Kidney (tissue), 14 donors: ENCODE measurements around the gene SLC9A3. TPM values are rescaled to one million over a fixed set of nuclear protein-coding genes. Genes with fewer than 3 reads are reported as not detected.

Experiments
- DNase-seq, 5 donors: peaks; one replicate each; pipeline ENCODE4 v3.0.0-alpha.2; 2013 to 2020
- FAIRE-seq: peaks from 2 replicates; lab custom pipeline; 2012; peaks lifted over from hg19 to GRCh38; lab: Jason Lieb, UNC
- H3K27ac ChIP-seq, 2 donors: one replicate each; pipeline ENCODE4 v1.7.0; 2013; ENCODE audit warnings: low read depth in 2 of 2, low read length in 2 of 2, inconsistent platforms in 1 of 2
- H3K27me3 ChIP-seq: one replicate; pipeline ENCODE4 v1.7.1; 2013; ENCODE audit warnings: low read length, inconsistent platforms; ENCODE audit not compliant: control insufficient read depth, insufficient read depth
- H3K36me3 ChIP-seq, 3 donors: one replicate each; pipeline versions ENCODE4 v1.7.0 to v1.7.1; 2013; ENCODE audit warnings: low read length in 3 of 3, control low read depth in 1 of 3, inconsistent platforms in 1 of 3; ENCODE audit not compliant: insufficient read depth in 3 of 3, control insufficient read depth in 2 of 3
- H3K4me1 ChIP-seq, 3 donors: one replicate each; pipeline versions ENCODE4 v1.7.0 to v1.7.1; 2013; ENCODE audit warnings: low read length in 3 of 3, inconsistent platforms in 1 of 3, low read depth in 1 of 3; ENCODE audit not compliant: control insufficient read depth in 2 of 3, insufficient read depth in 2 of 3
- H3K4me3 ChIP-seq, 3 donors: one replicate each; pipeline versions ENCODE4 v1.7.0 to v1.8.1; 2013; ENCODE audit warnings: low read length in 3 of 3, control low read depth in 1 of 3, inconsistent platforms in 1 of 3
- H3K9ac ChIP-seq, 3 donors: one replicate each; pipeline versions ENCODE4 v1.7.0 to v1.7.1; 2013; ENCODE audit warnings: low read length in 3 of 3, control low read depth in 1 of 3, inconsistent platforms in 1 of 3
- H3K9me3 ChIP-seq, 3 donors: one replicate each; pipeline versions ENCODE4 v1.7.0 to v1.7.1; 2013; ENCODE audit warnings: low read length in 3 of 3, control low read depth in 1 of 3, inconsistent platforms in 1 of 3; ENCODE audit not compliant: control insufficient read depth in 2 of 3, insufficient read depth in 1 of 3
- intact Hi-C: fragments of 100-400 bp; cut with DNase I; formaldehyde crosslinking; loops from one replicate; pipeline ENCODE4 v1.11.1; 2022
- polyA plus RNA-seq: library from polyadenylated mRNA; stranded (reverse); fragments of 350-450 nt; fragmentation: Illumina TruSeq; extraction: RNeasy Lipid Tissue Mini Kit (QIAGEN cat#74804); gene quantifications from one replicate; pipeline ENCODE4 v1.2.3, GENCODE V29; 2014; ENCODE audit warnings: low read depth, low replicate concordance; ENCODE audit not compliant: insufficient read depth
- total RNA-seq: library from RNA; stranded (reverse); fragmentation: NEBNext Ultra II Directional; extraction: Animal tissue kit (Norgen Biotek cat#: 25700); gene quantifications from one replicate; pipeline ENCODE4 v1.2.1, GENCODE V29; 2021
- TF ChIP-seq, protein P1 (sequence below): IDR thresholded peaks from 3 replicates; pipeline ENCODE4 v1.5.1; 2012; ENCODE audit warnings: mild to moderate bottlenecking, moderate library complexity, borderline replicate concordance; ENCODE audit not compliant: insufficient read depth; ENCODE audit errors: extremely low read depth
- donor health status: control.
- donor health status: control.
- donor health status: control.
- donor health status: control.
- donor health status: control.
- donor health status: DM: yes; HTN: yes; CAD: no.
- donor health status: Normal renal cell carcinoma (clear cell type).

Gene SLC9A3
- total and polyA plus RNA-seq, 2 donors from 2014 or later: 10.5 to 36.9 TPM

- DNase-seq (peak in 1 of 5 donors; percentile 57), FAIRE-seq (no peak)
- Histone ChIP-seq H3K4me3 (no peak overlapping the region), H3K4me1 (no peaks in the 10 kb centered on the region), H3K27me3 (no peaks in the 10 kb centered on the region), H3K9me3 (peaks cover 0 to 9% (median 3%) of the 10 kb centered on the region in 3 donors), H3K36me3 (peaks cover 6 to 45% (median 20%) of the 10 kb centered on the region in 3 donors), H3K9ac (no peak overlapping the region), H3K27ac (no peak overlapping the region)
- intact Hi-C loops: no loop called here
- TF ChIP-seq, protein P1, sequence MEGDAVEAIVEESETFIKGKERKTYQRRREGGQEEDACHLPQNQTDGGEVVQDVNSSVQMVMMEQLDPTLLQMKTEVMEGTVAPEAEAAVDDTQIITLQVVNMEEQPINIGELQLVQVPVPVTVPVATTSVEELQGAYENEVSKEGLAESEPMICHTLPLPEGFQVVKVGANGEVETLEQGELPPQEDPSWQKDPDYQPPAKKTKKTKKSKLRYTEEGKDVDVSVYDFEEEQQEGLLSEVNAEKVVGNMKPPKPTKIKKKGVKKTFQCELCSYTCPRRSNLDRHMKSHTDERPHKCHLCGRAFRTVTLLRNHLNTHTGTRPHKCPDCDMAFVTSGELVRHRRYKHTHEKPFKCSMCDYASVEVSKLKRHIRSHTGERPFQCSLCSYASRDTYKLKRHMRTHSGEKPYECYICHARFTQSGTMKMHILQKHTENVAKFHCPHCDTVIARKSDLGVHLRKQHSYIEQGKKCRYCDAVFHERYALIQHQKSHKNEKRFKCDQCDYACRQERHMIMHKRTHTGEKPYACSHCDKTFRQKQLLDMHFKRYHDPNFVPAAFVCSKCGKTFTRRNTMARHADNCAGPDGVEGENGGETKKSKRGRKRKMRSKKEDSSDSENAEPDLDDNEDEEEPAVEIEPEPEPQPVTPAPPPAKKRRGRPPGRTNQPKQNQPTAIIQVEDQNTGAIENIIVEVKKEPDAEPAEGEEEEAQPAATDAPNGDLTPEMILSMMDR: no peak
Observed at GRCh38 chr5:456351-457194, 67.7 kb downstream of the SLC9A3 start.

DNA sequence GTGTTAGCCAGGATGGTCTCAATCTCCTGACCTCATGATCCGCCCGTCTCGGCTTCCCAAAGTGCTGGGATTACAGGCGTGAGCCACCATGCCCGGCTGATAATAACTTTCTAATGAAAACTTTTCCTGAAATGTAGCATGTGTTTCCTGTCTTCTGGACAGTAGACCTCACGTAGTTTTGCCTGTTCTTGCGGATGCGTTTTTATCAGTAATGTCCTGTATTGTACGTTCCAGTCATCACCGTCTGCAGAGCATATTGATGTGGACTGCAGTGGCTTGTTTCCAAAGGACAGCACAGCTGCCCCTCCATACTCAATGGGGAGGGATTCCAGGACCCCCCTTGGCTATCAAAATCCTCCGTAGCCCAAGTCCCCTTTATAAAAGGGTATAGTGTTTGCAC, 68.4 kb downstream of the SLC9A3 start:
- Histone ChIP-seq H3K36me3 (peaks cover 8 to 45% (median 18%) of the 10 kb centered on the region in 3 donors), H3K4me1 (no peaks in the 10 kb centered on the region), H3K27me3 (no peaks in the 10 kb centered on the region), H3K9ac (no peak overlapping the region), H3K4me3 (no peak overlapping the region), H3K27ac (no peak overlapping the region), H3K9me3 (peaks cover 2 to 10% (median 3%) of the 10 kb centered on the region in 3 donors)
- DNase-seq (no peak), FAIRE-seq (no peak)
- intact Hi-C loops: no loop called here
- TF ChIP-seq, protein P1: no peak

DNA sequence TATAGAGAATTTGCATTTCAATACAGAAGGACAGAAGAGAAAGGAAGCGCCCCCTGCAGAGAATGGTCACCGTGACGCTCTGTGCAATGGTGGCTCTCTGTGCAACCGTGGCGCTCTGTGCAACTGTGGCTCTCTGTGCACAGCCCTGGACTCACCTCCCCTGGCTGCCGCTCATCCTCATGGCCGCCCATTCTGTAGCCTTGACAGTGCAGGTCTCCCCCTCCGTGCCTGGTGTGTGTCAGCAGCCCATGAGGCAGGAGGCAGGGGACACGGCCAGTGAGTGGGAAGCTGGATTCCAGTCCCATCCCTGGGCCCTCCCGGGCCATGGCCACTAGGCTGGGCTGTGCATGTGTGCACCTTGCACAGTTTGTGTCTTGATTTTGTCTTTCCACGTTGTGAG, 69.3 kb downstream of the SLC9A3 start:
- TF ChIP-seq, protein P1: no peak
- peaks cover 2 to 10% (median 3%) of the 10 kb centered on the region in 3 donors for H3K9me3 ChIP-seq
- H3K27ac ChIP-seq: no peak overlapping the region
- H3K27me3 ChIP-seq: no peaks in the 10 kb centered on the region
- peaks cover 11 to 43% (median 18%) of the 10 kb centered on the region in 3 donors for H3K36me3 ChIP-seq
- FAIRE-seq (no peak), DNase-seq (peak in 1 of 5 donors; percentile 45)
- H3K4me1 ChIP-seq: no peaks in the 10 kb centered on the region
- H3K9ac ChIP-seq: no peak overlapping the region
- no peak overlapping the region for H3K4me3 ChIP-seq
- intact Hi-C loops: no loop called here
